ENCODE results near the gene AK2.
"Not testable (repeated sequence)": the region's sequence is repeated elsewhere in the genome, so short reads cannot be mapped to it uniquely, and the experiment has no call there.

The AK2 gene

GRCh38 chr1:33031506-33031905 lies 5.2 kb downstream of the AK2 start:
- no peak overlapping the region for H3K27ac ChIP-seq
- DNase-seq (ENCODE audit: low spot score) = no peak
- no peak for TF ChIP-seq CTCF (IDR thresholded peaks at IDR 0.05)
- H3K4me3 ChIP-seq = no peak overlapping the region

- Histone ChIP-seq H3K27ac (no peak overlapping the region), H3K4me3 (no peak overlapping the region)
- no peak for DNase-seq (ENCODE audit: low spot score)
- no peak for TF ChIP-seq CTCF (IDR thresholded peaks at IDR 0.05)
These were observed 6.1 kb downstream of the AK2 start for GRCh38 chr1:33030575-33030974.

GRCh38 chr1:33029921-33030320 lies 6.8 kb downstream of the AK2 start:
- no peak for DNase-seq (ENCODE audit: low spot score)
- TF ChIP-seq CTCF (IDR thresholded peaks at IDR 0.05) = no peak
- H3K27ac ChIP-seq = no peak overlapping the region
- H3K4me3 ChIP-seq = no peak overlapping the region

GRCh38 chr1:33029209-33029608 lies 7.5 kb downstream of the AK2 start:
- DNase-seq (ENCODE audit: low spot score) = no peak
- no peak overlapping the region for H3K27ac ChIP-seq
- no peak for TF ChIP-seq CTCF (IDR thresholded peaks at IDR 0.05)

GRCh38 chr1:33025761-33026160 lies 10.9 kb downstream of the AK2 start:
- H3K27ac ChIP-seq = no peak overlapping the region
- TF ChIP-seq CTCF (IDR thresholded peaks at IDR 0.05) = no peak
- H3K4me3 ChIP-seq = no peak overlapping the region
- DNase-seq (ENCODE audit: low spot score) = no peak

More at GRCh38 chr1:33029209-33029608, 7.5 kb downstream of the AK2 start:
- H3K4me3 ChIP-seq = no peak overlapping the region

GRCh38 chr1:33025180-33025569 lies 11.5 kb downstream of the AK2 start:
- H3K27ac ChIP-seq = no peak overlapping the region
- no peak for DNase-seq (ENCODE audit: low spot score)
- no peak for TF ChIP-seq CTCF (IDR thresholded peaks at IDR 0.05)
- H3K4me3 ChIP-seq = no peak overlapping the region

GRCh38 chr1:33024430-33025179 lies 12.1 kb downstream of the AK2 start:
- DNase-seq (ENCODE audit: low spot score); H3K27ac ChIP-seq; H3K4me3 ChIP-seq: not testable (repeated sequence)

All from coronary artery (tissue), 2 donors.